Tibial nerve (tissue), 4 donors: ENCODE results near the gene FGF5. TPM values are rescaled to one million over a fixed set of nuclear protein-coding genes. Genes with fewer than 3 reads are reported as not detected.

Experiments used
- DNase-seq, 2 donors: peaks; one replicate each; pipeline ENCODE4 v3.0.0-alpha.2; 2019; ENCODE audit warnings: low spot score in 2 of 2
- H3K27ac ChIP-seq, 4 donors: fragments of 200-600 bp; sonication (generic) in 3 of 4; one replicate each; pipeline ENCODE4 v1.5.1; 2017 to 2019; ENCODE audit warnings: mild to moderate bottlenecking in 1 of 4
- H3K27me3 ChIP-seq, 2 donors: fragments of 200-600 bp; sonication (generic) in 1 of 2; one replicate each; pipeline versions ENCODE4 v1.5.1 to v1.6.0; 2017 to 2019
- H3K36me3 ChIP-seq, 3 donors: fragments of 200-600 bp; sonication (generic); one replicate each; pipeline ENCODE4 v1.5.1; 2018 to 2019
- H3K4me1 ChIP-seq, 4 donors: fragments of 200-600 bp; sonication (generic) in 3 of 4; one replicate each; pipeline ENCODE4 v1.5.1; 2017 to 2019
- H3K4me3 ChIP-seq, 4 donors: fragments of 200-600 bp; sonication (generic) in 3 of 4; one replicate each; pipeline ENCODE4 v1.5.1; 2017 to 2019; ENCODE audit warnings: mild to moderate bottlenecking in 1 of 4, moderate library complexity in 1 of 4
- H3K9me3 ChIP-seq, 4 donors: fragments of 200-600 bp; sonication (generic) in 3 of 4; one replicate each; pipeline ENCODE4 v1.5.1; 2017 to 2019
- CTCF ChIP-seq, 5 experiments: fragments of 200-600 bp in 3 of 5; fragments of 450-650 bp in 2 of 5; sonication (generic) in 3 of 5; IDR thresholded peaks; one replicate each; pipeline ENCODE4 v1.5.1; 2016 to 2019; ENCODE audit warnings: antibody characterized with exemption in 5 of 5, mild to moderate bottlenecking in 3 of 5, moderate library complexity in 2 of 5
- EP300 ChIP-seq, 2 donors: sonication (generic); formaldehyde crosslinking; IDR thresholded peaks; one replicate each; pipeline ENCODE4 v1.6.1; 2017; ENCODE audit warnings: antibody characterized with exemption in 2 of 2, mild to moderate bottlenecking in 1 of 2
- POLR2A ChIP-seq, 2 donors: fragments of 450-650 bp; IDR thresholded peaks; one replicate each; pipeline ENCODE4 v1.6.1; 2017; ENCODE audit warnings: antibody characterized with exemption in 2 of 2, mild to moderate bottlenecking in 2 of 2, moderate library complexity in 2 of 2
- WGBS, 2 donors: methylation state at CpG; one replicate each; pipeline ENCODE4 v1.1.5; 2018; 5-methylcytosine and 5-hydroxymethylcytosine counted together
- total RNA-seq, 4 donors: library from RNA; depleted of rRNA; stranded (reverse); fragments of >200 nt; gene quantifications; one replicate each; pipeline ENCODE4 v1.1.0, GENCODE V29; 2016

FGF5 gene
- total RNA-seq, 4 donors from 2014 or later: 0.60 TPM; not detected in 3

GRCh38 chr4:80233390-80233789 lies 33.1 kb upstream of the FGF5 start:
- Histone ChIP-seq H3K4me1 (no peaks in the 10 kb centered on the region), H3K27me3 (no peaks in the 10 kb centered on the region), H3K36me3 (no peaks in the 10 kb centered on the region), H3K27ac (no peak overlapping the region), H3K4me3 (no peak overlapping the region), H3K9me3 (no peaks in the 10 kb centered on the region)
- TF ChIP-seq EP300 (IDR thresholded peaks at IDR 0.05) (no peak), CTCF (IDR thresholded peaks at IDR 0.05) (no peak), POLR2A (IDR thresholded peaks at IDR 0.05) (no peak)
- 91% methylated on average over 4 of the region's 4 CpGs for WGBS, 2 donors
- DNase-seq: no peak

GRCh38 chr4:80235451-80235850 lies 31.0 kb upstream of the FGF5 start:
- Histone ChIP-seq H3K36me3 (no peaks in the 10 kb centered on the region), H3K4me1 (no peaks in the 10 kb centered on the region), H3K27me3 (no peaks in the 10 kb centered on the region), H3K4me3 (no peak overlapping the region), H3K9me3 (no peaks in the 10 kb centered on the region), H3K27ac (no peak overlapping the region)
- DNase-seq: no peak
- WGBS, 2 donors: 77 to 85% methylated on average over 1 of the region's 1 CpG
- TF ChIP-seq CTCF (IDR thresholded peaks at IDR 0.05) (no peak), EP300 (IDR thresholded peaks at IDR 0.05) (no peak), POLR2A (IDR thresholded peaks at IDR 0.05) (no peak)

- 86 to 89% methylated on average over 6 of the region's 6 CpGs for WGBS, 2 donors
- no peak for DNase-seq
- TF ChIP-seq EP300 (IDR thresholded peaks at IDR 0.05): no peak
- TF ChIP-seq POLR2A (IDR thresholded peaks at IDR 0.05): no peak
- no peak for TF ChIP-seq CTCF (IDR thresholded peaks at IDR 0.05)
- H3K4me1 ChIP-seq: no peaks in the 10 kb centered on the region
- no peak overlapping the region for H3K4me3 ChIP-seq
- no peaks in the 10 kb centered on the region for H3K27me3 ChIP-seq
- no peaks in the 10 kb centered on the region for H3K36me3 ChIP-seq
- H3K9me3 ChIP-seq: no peaks in the 10 kb centered on the region
- H3K27ac ChIP-seq: no peak overlapping the region
These were observed 28.5 kb upstream of the FGF5 start for GRCh38 chr4:80237992-80238391.

GRCh38 chr4:80239480-80240150 lies 26.8 kb upstream of the FGF5 start:
- Histone ChIP-seq H3K4me1 (no peaks in the 10 kb centered on the region), H3K4me3 (no peak overlapping the region), H3K9me3 (no peaks in the 10 kb centered on the region), H3K36me3 (no peaks in the 10 kb centered on the region), H3K27me3 (no peaks in the 10 kb centered on the region), H3K27ac (no peak overlapping the region)
- WGBS, 2 donors: 82 to 89% methylated on average over 3 of the region's 3 CpGs
- TF ChIP-seq CTCF (IDR thresholded peaks at IDR 0.05): no peak
- TF ChIP-seq EP300 (IDR thresholded peaks at IDR 0.05): no peak
- TF ChIP-seq POLR2A (IDR thresholded peaks at IDR 0.05): no peak
- no peak for DNase-seq

GRCh38 chr4:80240976-80241375 lies 25.5 kb upstream of the FGF5 start:
- Histone ChIP-seq H3K4me3 (no peak overlapping the region), H3K36me3 (no peaks in the 10 kb centered on the region), H3K27ac (no peak overlapping the region), H3K4me1 (no peaks in the 10 kb centered on the region), H3K9me3 (no peaks in the 10 kb centered on the region), H3K27me3 (no peaks in the 10 kb centered on the region)
- no peak for DNase-seq
- TF ChIP-seq POLR2A (IDR thresholded peaks at IDR 0.05): no peak
- no peak for TF ChIP-seq EP300 (IDR thresholded peaks at IDR 0.05)
- TF ChIP-seq CTCF (IDR thresholded peaks at IDR 0.05): no peak
